Left ventricle myocardium inferior (tissue), 1 donor: ENCODE data around the gene HACL1. TPM values are rescaled to one million over a fixed set of nuclear protein-coding genes. Genes with fewer than 3 reads are reported as not detected.
A peak's percentile ranks its signal among the peaks of the same experiment; 100 is the strongest.

Experiments
- DNase-seq: peaks from one replicate; pipeline ENCODE4 v3.0.0-alpha.2; 2020
- H3K27ac ChIP-seq: fragments of 200-600 bp; replicated peaks from 2 replicates; pipeline ENCODE4 v1.8.0; 2021
- H3K27me3 ChIP-seq: fragments of 200-600 bp; 2 replicates; pipeline ENCODE4 v1.8.0; 2021; ENCODE audit warnings: low read depth
- H3K36me3 ChIP-seq: fragments of 200-600 bp; 2 replicates; pipeline ENCODE4 v1.8.0; 2021
- H3K4me1 ChIP-seq: fragments of 200-600 bp; 2 replicates; pipeline ENCODE4 v1.8.0; 2021
- H3K4me3 ChIP-seq: fragments of 200-600 bp; 2 replicates; pipeline ENCODE4 v1.8.0; 2021; ENCODE audit warnings: mild to moderate bottlenecking, moderate library complexity
- H3K9me3 ChIP-seq: fragments of 200-600 bp; replicated peaks from 2 replicates; pipeline ENCODE4 v1.8.0; 2021
- intact Hi-C: fragments of 100-400 bp; cut with micrococcal nuclease; formaldehyde crosslinking; loops from one replicate; pipeline ENCODE4 v1.11.0; 2022
- total RNA-seq: library from RNA; stranded (reverse); fragmentation: NEBNext Ultra II Directional; extraction: Animal tissue kit (Norgen Biotek cat#: 25700); gene quantifications from one replicate; pipeline ENCODE4 v1.2.1, GENCODE V29; 2021
- TF ChIP-seq, protein P1 (sequence below): fragments of 200-600 bp; IDR thresholded peaks from 2 replicates; pipeline ENCODE4 v1.8.0; 2021; ENCODE audit warnings: antibody characterized with exemption, mild to moderate bottlenecking, borderline replicate concordance
- donor health status: DM: no; HTN: yes; CAD: no; lungs with severe emphysema.

The HACL1 gene
- total RNA-seq, 1 donor from 2014 or later: 14.9 TPM

DNA sequence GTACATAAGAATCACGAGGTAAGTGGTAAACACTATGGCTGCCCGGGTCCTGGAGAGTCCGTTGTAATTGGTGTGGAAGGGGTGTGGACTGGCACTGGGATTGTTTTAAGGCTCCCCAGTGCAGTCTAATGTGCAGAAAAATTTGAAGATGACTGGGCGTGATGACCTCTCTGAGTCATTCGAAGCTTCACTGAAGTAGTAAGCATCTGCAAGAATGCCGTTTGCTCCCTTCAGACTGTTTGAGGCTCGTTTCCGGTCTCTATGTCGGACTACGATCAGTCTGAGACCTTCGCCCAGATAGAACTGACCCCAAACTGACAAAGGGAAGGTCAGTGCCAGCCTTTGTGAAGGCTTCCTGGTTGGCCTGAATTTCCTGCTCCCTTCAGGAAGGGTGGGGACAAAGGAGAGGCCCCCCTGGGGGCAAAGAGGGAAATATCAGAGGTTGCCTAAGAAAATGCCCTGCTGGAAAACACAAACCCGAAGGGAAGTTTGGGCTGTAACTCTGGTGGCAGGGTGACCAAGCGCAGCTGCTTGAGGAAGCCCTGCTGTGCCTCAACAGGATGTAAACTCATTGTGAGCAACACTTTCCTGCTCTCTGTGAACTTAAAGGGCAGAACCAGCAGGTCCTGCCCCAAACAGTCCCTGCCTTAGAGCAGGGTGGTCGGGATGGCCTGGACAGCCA, 34.8 kb upstream of the HACL1 start:
- DNase-seq: no peak
- TF ChIP-seq, protein P1, sequence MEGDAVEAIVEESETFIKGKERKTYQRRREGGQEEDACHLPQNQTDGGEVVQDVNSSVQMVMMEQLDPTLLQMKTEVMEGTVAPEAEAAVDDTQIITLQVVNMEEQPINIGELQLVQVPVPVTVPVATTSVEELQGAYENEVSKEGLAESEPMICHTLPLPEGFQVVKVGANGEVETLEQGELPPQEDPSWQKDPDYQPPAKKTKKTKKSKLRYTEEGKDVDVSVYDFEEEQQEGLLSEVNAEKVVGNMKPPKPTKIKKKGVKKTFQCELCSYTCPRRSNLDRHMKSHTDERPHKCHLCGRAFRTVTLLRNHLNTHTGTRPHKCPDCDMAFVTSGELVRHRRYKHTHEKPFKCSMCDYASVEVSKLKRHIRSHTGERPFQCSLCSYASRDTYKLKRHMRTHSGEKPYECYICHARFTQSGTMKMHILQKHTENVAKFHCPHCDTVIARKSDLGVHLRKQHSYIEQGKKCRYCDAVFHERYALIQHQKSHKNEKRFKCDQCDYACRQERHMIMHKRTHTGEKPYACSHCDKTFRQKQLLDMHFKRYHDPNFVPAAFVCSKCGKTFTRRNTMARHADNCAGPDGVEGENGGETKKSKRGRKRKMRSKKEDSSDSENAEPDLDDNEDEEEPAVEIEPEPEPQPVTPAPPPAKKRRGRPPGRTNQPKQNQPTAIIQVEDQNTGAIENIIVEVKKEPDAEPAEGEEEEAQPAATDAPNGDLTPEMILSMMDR: no peak
- Histone ChIP-seq H3K9me3 (no peaks in the 10 kb centered on the region), H3K27me3 (no peaks in the 10 kb centered on the region), H3K36me3 (no peaks in the 10 kb centered on the region), H3K4me3 (peak overlapping the region; percentile 7), H3K27ac (peak overlapping the region; percentile 73), H3K4me1 (peaks cover 44% of the 10 kb centered on the region)
- intact Hi-C loops: no loop called here

DNA sequence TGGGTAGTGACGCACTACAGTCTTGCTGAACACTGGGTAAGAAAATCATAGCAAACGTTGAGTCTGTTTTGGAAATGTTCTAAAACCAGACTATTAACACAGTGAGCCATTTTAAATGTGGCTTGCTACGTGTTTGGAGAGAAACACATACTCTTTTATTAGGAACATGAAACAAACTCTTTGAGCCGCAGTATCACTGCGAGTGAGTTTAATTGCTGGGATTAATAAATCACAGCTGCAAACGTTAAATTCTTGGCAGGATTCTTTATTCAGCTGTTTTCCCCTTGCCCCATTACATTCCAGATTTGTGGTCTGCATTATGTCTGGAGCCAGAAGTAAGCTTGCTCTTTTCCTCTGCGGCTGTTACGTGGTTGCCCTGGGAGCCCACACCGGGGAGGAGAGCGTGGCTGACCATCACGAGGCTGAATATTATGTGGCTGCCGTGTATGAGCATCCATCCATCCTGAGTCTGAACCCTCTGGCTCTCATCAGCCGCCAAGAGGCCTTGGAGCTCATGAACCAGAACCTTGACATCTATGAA, 33.8 kb upstream of the HACL1 start:
- TF ChIP-seq, protein P1: no peak
- Histone ChIP-seq H3K27me3 (no peaks in the 10 kb centered on the region), H3K9me3 (no peaks in the 10 kb centered on the region), H3K4me3 (no peak overlapping the region), H3K36me3 (no peaks in the 10 kb centered on the region), H3K4me1 (peaks cover 54% of the 10 kb centered on the region), H3K27ac (peak overlapping the region; percentile 73)
- no peak for DNase-seq
- intact Hi-C loops: no loop called here

DNA sequence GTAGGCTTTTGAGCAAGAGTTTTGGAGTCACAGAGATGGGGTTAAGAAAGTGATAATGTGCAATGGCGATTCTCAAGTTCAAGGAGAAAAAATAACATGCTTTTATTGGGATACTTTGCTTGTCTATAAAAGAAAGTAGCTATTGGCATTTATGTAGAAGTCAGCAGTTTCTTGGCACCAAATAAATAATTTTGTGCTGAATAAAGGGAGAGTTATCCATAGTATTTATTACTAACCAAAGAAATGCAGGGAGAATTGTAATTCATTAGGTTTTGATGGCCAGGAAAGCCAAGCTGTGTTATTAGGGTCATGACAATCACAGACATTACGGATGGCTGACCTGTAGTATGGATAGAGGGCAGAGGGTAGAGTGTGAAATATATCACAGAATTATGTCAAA, 33.3 kb upstream of the HACL1 start:
- TF ChIP-seq, protein P1: no peak

DNA sequence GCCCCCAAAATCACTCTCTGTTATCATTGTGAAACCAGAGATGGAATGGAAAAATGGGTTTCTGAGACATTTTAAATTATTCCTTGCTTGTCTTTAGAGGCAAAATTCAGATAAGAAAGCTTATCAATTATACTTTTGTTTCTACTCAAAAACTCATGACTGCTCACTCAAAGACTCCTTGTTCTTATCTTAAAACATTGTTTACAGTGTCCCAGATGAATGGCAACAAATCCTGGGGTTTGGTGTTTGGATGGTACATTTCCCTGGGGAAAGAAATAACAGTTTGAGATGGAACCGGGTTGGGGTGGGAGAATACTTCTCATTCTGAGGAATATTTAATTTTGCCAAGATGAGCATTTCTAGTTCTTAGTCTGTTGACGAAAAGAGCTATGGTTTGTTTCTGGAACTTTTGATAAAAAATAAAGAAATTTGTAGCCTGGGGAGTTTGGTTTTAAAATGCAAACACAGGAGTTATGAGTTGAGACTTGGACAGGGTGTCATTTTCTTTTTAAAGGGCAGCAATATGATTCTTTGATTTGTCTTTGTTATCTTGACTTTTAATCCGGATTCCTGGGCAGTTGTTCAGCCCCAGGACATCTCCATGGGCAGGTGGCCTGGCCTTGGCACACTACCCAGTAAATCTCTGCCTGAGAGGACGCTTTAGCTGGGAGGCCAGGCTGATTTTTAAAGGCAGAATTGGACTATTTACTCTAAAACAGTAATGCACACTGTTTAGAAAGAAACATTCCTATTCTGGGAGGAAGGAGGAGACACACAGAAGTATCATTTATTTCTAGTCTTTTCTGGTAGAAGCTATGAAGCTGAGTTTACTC, 32.6 kb upstream of the HACL1 start:
- peaks cover 54% of the 10 kb centered on the region for H3K4me1 ChIP-seq
- H3K9me3 ChIP-seq: no peaks in the 10 kb centered on the region
- DNase-seq: no peak

More for the DNA sequence above, 33.3 kb upstream of the HACL1 start:
- no peak overlapping the region for H3K4me3 ChIP-seq
- intact Hi-C loops: loop anchor here (5.0 kb wide), 1 partner anchor 178 kb away; no protein-coding TSS in a partner anchor
- peaks cover 54% of the 10 kb centered on the region for H3K4me1 ChIP-seq
- no peaks in the 10 kb centered on the region for H3K27me3 ChIP-seq
- no peak for DNase-seq
- H3K9me3 ChIP-seq: no peaks in the 10 kb centered on the region
- peak overlapping the region; percentile 73 for H3K27ac ChIP-seq
- H3K36me3 ChIP-seq: no peaks in the 10 kb centered on the region

DNA sequence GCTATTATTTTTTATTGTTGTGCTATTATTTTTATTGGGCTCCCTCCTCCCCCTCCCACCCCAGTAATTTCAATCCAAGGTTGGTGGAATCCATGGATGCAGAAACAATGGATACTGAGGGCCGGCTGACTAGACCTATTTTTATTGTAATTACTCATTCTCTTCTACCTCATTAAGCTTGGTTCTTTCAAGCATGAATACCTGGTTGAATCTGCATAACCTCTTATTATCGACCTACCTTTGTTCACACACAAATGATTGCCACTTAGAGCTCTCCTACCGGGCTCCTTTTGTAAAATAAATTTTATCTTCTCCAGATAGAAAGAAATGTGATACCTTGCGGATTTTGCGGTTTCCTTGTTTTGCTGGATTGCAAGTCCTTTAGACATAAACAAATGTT, 31.8 kb upstream of the HACL1 start:
- no peaks in the 10 kb centered on the region for H3K9me3 ChIP-seq

More for the DNA sequence above, 32.6 kb upstream of the HACL1 start:
- Histone ChIP-seq H3K4me3 (no peak overlapping the region), H3K27me3 (no peaks in the 10 kb centered on the region), H3K27ac (peak overlapping the region; percentile 73), H3K36me3 (no peaks in the 10 kb centered on the region)
- intact Hi-C loops: loop anchor here (5.0 kb wide), 1 partner anchor 178 kb away; no protein-coding TSS in a partner anchor
- TF ChIP-seq, protein P1: no peak

More for the DNA sequence above, 31.8 kb upstream of the HACL1 start:
- Histone ChIP-seq H3K36me3 (no peaks in the 10 kb centered on the region), H3K4me1 (peaks cover 54% of the 10 kb centered on the region), H3K27ac (no peak overlapping the region), H3K4me3 (no peak overlapping the region), H3K27me3 (no peaks in the 10 kb centered on the region)
- no peak for DNase-seq
- intact Hi-C loops: loop anchor here (5.0 kb wide), 1 partner anchor 179 kb away; no protein-coding TSS in a partner anchor
- TF ChIP-seq, protein P1: no peak
